ENCODE measurements around the gene DUSP22.
"Not testable (repeated sequence)": the region's sequence is repeated elsewhere in the genome, so short reads cannot be mapped to it uniquely, and the experiment has no call there.

GRCh38 chr6:326066-326465, 33.8 kb downstream of the DUSP22 start:
- TF ChIP-seq CTCF (conservative IDR thresholded peaks at IDR 0.05); ZFX (IDR thresholded peaks at IDR 0.05): not testable (repeated sequence)
